Measurements from ENCODE around the gene PRR5.

DNA sequence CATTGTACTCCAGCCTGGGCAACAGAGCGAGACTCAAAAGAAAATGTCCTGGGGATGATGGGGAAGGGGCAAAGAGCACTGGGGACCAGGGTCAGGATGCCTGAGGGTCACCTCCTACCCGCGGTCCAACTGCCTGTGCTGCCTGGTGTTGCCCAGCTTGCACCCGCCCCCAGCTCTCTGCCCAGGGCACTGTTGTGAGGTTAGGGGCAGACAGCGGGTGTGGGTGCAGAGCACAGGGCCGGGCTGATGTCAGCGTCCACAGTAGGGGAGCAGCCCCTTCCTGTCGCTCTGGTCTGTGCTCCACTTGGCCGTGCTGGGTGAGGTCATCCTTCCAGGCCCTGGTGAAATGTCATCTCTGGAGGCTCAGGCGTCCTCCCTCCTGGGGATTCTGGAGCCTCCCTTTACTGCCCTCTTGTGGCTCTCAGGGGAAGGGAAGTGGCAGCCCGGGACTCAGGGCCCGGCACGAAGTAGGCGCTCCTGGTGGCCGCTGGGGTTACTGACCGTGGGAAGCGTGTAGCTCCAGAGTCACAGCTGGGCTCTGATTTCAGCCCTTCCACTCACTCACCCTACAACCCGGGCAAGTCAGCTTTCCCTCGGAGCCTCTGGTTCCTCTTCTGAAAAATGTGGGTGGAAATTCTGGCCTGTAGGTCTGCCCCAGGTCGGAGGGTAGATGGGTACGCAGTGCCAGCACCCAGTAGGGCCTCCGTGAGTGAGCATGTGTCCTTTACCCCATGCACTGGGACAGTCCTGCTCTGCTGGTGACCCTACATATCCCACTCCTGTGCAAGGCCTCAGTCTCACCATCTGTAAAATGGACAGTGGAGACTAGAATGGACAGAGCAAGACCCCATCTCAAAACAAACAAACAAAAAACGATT lies 17.3 kb upstream of the PRR5 start:
- TF ChIP-seq, protein P1, sequence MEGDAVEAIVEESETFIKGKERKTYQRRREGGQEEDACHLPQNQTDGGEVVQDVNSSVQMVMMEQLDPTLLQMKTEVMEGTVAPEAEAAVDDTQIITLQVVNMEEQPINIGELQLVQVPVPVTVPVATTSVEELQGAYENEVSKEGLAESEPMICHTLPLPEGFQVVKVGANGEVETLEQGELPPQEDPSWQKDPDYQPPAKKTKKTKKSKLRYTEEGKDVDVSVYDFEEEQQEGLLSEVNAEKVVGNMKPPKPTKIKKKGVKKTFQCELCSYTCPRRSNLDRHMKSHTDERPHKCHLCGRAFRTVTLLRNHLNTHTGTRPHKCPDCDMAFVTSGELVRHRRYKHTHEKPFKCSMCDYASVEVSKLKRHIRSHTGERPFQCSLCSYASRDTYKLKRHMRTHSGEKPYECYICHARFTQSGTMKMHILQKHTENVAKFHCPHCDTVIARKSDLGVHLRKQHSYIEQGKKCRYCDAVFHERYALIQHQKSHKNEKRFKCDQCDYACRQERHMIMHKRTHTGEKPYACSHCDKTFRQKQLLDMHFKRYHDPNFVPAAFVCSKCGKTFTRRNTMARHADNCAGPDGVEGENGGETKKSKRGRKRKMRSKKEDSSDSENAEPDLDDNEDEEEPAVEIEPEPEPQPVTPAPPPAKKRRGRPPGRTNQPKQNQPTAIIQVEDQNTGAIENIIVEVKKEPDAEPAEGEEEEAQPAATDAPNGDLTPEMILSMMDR (IDR thresholded peaks at IDR 0.05): peak; percentile 93
- no peak for TF ChIP-seq EZH2 (IDR thresholded peaks at IDR 0.05; ENCODE audit: borderline replicate concordance, insufficient read depth, low read depth, low read length, poor library complexity, severe bottlenecking)

Measured in B cell (primary cell).